Measurements from ENCODE around the gene COX10. TPM values are rescaled to one million over a fixed set of nuclear protein-coding genes. Genes with fewer than 3 reads are reported as not detected.

COX10 gene
- total RNA-seq, 1 donor from 2014 or later, result 13.8 TPM

GRCh38 chr17:14150619-14151018 is 81.3 kb downstream of the COX10 start:
- TF ChIP-seq CTCF (IDR thresholded peaks at IDR 0.05), result no peak
- H3K9me3 ChIP-seq, result no peaks in the 10 kb centered on the region
- no peak overlapping the region for H3K4me3 ChIP-seq
- no peaks in the 10 kb centered on the region for H3K4me1 ChIP-seq
- H3K27ac ChIP-seq, result no peak overlapping the region
- intact Hi-C loops (cut with DNase I), result no loop called here
- ATAC-seq, result no peak
- no peak for DNase-seq
- no peaks in the 10 kb centered on the region for H3K36me3 ChIP-seq
- no peaks in the 10 kb centered on the region for H3K27me3 ChIP-seq (ENCODE audit: low read depth)

DNA sequence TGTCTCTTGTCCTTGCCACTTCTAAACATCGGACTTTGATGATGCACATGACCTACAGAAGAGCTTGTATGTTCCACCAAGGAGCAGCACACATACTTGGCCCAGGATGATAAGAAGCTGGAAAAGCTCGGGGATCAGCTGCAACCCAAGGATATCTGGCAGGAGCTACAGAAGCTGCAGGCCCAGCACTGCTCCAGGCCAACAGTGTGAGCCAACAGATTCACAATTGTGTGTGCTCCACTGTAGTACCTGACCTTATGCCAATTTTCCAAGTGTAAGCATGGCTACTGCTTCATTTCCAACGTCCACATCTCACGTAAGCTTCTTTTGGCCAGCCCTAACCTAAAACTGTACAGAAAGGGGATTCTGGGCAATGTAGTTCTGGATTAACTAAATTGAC is 83.4 kb downstream of the COX10 start:
- no peak for DNase-seq
- Histone ChIP-seq H3K9me3 (no peaks in the 10 kb centered on the region), H3K27me3 (ENCODE audit: low read depth) (no peaks in the 10 kb centered on the region), H3K36me3 (no peaks in the 10 kb centered on the region), H3K4me3 (no peak overlapping the region), H3K4me1 (no peaks in the 10 kb centered on the region), H3K27ac (no peak overlapping the region)
- ATAC-seq, result no peak
- intact Hi-C loops (cut with DNase I), result no loop called here
- TF ChIP-seq CTCF (IDR thresholded peaks at IDR 0.05), result no peak

DNA sequence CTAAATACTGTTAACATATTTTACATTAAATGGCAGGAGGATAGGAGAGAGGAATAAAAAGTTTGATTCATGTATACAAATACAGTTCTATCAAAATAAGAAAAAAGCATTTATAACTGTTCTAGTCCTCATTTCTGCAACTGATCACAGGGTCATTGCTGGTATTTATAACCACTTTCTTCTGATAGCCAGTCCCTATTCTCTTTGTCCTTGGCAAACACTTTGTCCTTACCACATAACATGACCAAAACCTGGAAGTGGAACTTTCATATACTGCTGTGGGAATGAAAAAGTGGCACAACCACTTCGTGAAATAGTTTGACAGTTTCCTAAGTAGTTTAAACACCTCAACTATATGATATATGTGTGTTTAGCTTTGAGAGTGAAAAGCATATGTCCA is 84.1 kb downstream of the COX10 start:
- no peaks in the 10 kb centered on the region for H3K36me3 ChIP-seq
- ATAC-seq, result no peak
- no peak overlapping the region for H3K27ac ChIP-seq
- no peak overlapping the region for H3K4me3 ChIP-seq
- intact Hi-C loops (cut with DNase I), result no loop called here
- TF ChIP-seq CTCF (IDR thresholded peaks at IDR 0.05), result no peak
- H3K4me1 ChIP-seq, result no peaks in the 10 kb centered on the region
- H3K9me3 ChIP-seq, result no peaks in the 10 kb centered on the region
- DNase-seq, result no peak
- H3K27me3 ChIP-seq (ENCODE audit: low read depth), result no peaks in the 10 kb centered on the region

DNA sequence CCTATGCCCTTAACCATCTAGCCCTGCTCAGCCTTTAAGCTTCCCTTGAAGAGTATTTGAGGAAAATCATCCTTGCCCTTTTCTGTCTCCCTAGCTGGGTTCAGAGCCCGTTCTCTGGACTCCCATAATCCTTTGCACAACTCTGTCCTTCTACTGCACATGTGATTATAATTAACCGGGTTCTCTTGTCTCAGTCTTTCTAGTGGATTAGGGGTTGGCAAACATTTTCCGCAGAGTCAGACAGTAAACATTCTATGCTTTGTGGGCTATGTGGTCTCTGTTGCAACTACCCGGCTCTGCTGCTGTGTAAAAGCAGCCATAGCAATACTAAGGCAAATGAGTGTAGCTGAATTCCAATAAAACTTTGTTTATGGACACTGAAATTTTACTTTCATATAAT is 87.4 kb downstream of the COX10 start:
- TF ChIP-seq CTCF (IDR thresholded peaks at IDR 0.05), result no peak
- Histone ChIP-seq H3K27me3 (ENCODE audit: low read depth) (no peaks in the 10 kb centered on the region), H3K9me3 (no peaks in the 10 kb centered on the region), H3K4me3 (no peak overlapping the region), H3K4me1 (no peaks in the 10 kb centered on the region), H3K27ac (no peak overlapping the region), H3K36me3 (no peaks in the 10 kb centered on the region)
- no peak for DNase-seq
- intact Hi-C loops (cut with DNase I), result no loop called here
- no peak for ATAC-seq

DNA sequence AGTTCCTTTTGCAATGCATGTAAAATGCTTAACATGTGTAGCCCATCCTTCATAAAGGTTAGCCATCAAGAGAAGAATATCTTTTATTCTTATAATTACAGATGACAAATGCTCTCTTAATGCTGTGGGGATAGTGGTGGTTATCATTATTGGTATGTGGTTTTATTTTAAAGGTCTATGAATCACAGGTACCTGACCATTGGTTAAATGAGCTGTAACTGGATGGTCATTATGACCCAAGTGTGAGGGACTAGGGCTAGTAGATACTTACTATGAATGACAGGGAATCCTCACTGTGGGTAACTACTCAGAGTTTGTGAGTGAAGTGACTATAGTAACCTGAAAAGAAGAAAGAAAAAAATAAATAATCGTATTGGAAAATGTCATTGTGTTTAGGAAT is 88.5 kb downstream of the COX10 start:
- no peak overlapping the region for H3K27ac ChIP-seq
- no peaks in the 10 kb centered on the region for H3K27me3 ChIP-seq (ENCODE audit: low read depth)
- no peaks in the 10 kb centered on the region for H3K36me3 ChIP-seq
- no peak for DNase-seq
- intact Hi-C loops (cut with DNase I), result no loop called here
- ATAC-seq, result no peak
- no peaks in the 10 kb centered on the region for H3K9me3 ChIP-seq
- no peaks in the 10 kb centered on the region for H3K4me1 ChIP-seq
- no peak for TF ChIP-seq CTCF (IDR thresholded peaks at IDR 0.05)
- H3K4me3 ChIP-seq, result no peak overlapping the region

- no peaks in the 10 kb centered on the region for H3K9me3 ChIP-seq
- no peaks in the 10 kb centered on the region for H3K4me1 ChIP-seq
- ATAC-seq, result no peak
- H3K27me3 ChIP-seq (ENCODE audit: low read depth), result no peaks in the 10 kb centered on the region
- TF ChIP-seq CTCF (IDR thresholded peaks at IDR 0.05), result no peak
- no peaks in the 10 kb centered on the region for H3K36me3 ChIP-seq
- DNase-seq, result no peak
- no peak overlapping the region for H3K4me3 ChIP-seq
- intact Hi-C loops (cut with DNase I), result no loop called here
- H3K27ac ChIP-seq, result no peak overlapping the region
These were observed 89.4 kb downstream of the COX10 start for GRCh38 chr17:14158707-14159106.
